HG03025 (cell line): ENCODE results near the gene FAM47A.

ENCODE experiments used
- ATAC-seq: cut with Tn5 transposase; IDR thresholded peaks from one replicate; pipeline ENCODE4 v1.9.1; 2021; ENCODE audit warnings: mild to moderate bottlenecking, moderate library complexity; ENCODE audit not compliant: unreplicated experiment, low FRiP score

Gene FAM47A

GRCh38 chrX:34132028-34132427 is at the start of gene FAM47A:
Gene FAM47A, minus strand, starts transcription at chrX:34132314. Its CDS starts 36 bp downstream, at chrX:34132278.
- no peak for ATAC-seq

GRCh38 chrX:34147345-34147744 is 15.2 kb upstream of the FAM47A start:
- no peak for ATAC-seq

GRCh38 chrX:34146906-34147305 is 14.8 kb upstream of the FAM47A start:
- ATAC-seq = no peak

- no peak for ATAC-seq
Observed at GRCh38 chrX:34144246-34144645, 12.1 kb upstream of the FAM47A start.

GRCh38 chrX:34140816-34141215 is 8.7 kb upstream of the FAM47A start:
- ATAC-seq = no peak

GRCh38 chrX:34130980-34131744 is 952 bp downstream of the FAM47A start:
- ATAC-seq = no peak

- ATAC-seq = no peak
Observed at GRCh38 chrX:34130501-34130900, 1.6 kb downstream of the FAM47A start.

DNA sequence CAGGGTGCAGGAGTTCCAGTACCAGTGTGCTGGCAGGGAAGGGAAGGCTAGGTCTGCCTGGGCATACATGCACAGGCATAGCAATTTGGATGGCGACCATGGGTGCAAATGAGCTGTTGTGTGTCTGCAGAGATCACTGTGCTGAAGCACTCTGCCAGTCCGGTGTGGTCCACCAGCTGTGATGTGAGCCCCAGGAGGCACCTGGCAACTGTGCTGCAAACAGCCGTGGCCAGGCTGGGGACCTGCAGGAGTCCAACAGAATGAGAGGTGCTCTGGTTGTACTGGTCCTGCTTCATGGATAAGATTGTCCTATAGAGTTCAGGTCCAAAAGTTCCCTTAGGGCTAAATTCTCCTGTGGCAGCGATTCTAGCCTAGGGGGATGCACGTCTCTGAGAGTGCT is 6.1 kb downstream of the FAM47A start:
- no peak for ATAC-seq

- no peak for ATAC-seq
Observed at GRCh38 chrX:34119122-34119521, 13.0 kb downstream of the FAM47A start.

DNA sequence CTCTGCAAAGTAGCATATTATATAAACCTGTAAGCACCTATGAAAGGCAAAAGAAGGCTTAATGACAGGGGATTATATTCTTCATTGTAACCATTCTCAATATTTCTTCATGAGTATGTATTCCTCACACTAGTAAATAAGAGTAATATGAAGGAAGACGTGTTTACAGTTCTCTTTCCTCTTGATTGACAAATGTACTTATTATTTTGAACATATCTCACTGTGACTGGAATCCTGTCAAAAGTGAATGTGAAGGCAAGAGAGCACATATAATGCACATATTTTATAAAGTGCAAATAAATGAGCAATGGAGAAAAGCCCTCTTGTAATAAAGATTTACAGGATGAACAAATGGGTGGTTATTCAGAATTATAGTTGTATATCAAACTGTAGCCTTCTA is 19.7 kb downstream of the FAM47A start:
- ATAC-seq = no peak
